Tibial nerve (tissue), 4 donors: ENCODE results near the gene ABCB9. TPM values are rescaled to one million over a fixed set of nuclear protein-coding genes. Genes with fewer than 3 reads are reported as not detected.

Experiments used
- DNase-seq, 2 donors: peaks; one replicate each; pipeline ENCODE4 v3.0.0-alpha.2; 2019; ENCODE audit warnings: low spot score in 2 of 2
- H3K27ac ChIP-seq, 4 donors: fragments of 200-600 bp; sonication (generic) in 3 of 4; one replicate each; pipeline ENCODE4 v1.5.1; 2017 to 2019; ENCODE audit warnings: mild to moderate bottlenecking in 1 of 4
- H3K27me3 ChIP-seq, 2 donors: fragments of 200-600 bp; sonication (generic) in 1 of 2; one replicate each; pipeline versions ENCODE4 v1.5.1 to v1.6.0; 2017 to 2019
- H3K36me3 ChIP-seq, 3 donors: fragments of 200-600 bp; sonication (generic); one replicate each; pipeline ENCODE4 v1.5.1; 2018 to 2019
- H3K4me1 ChIP-seq, 4 donors: fragments of 200-600 bp; sonication (generic) in 3 of 4; one replicate each; pipeline ENCODE4 v1.5.1; 2017 to 2019
- H3K4me3 ChIP-seq, 4 donors: fragments of 200-600 bp; sonication (generic) in 3 of 4; one replicate each; pipeline ENCODE4 v1.5.1; 2017 to 2019; ENCODE audit warnings: mild to moderate bottlenecking in 1 of 4, moderate library complexity in 1 of 4
- H3K9me3 ChIP-seq, 4 donors: fragments of 200-600 bp; sonication (generic) in 3 of 4; one replicate each; pipeline ENCODE4 v1.5.1; 2017 to 2019
- EP300 ChIP-seq, 2 donors: sonication (generic); formaldehyde crosslinking; IDR thresholded peaks; one replicate each; pipeline ENCODE4 v1.6.1; 2017; ENCODE audit warnings: antibody characterized with exemption in 2 of 2, mild to moderate bottlenecking in 1 of 2
- POLR2A ChIP-seq, 2 donors: fragments of 450-650 bp; IDR thresholded peaks; one replicate each; pipeline ENCODE4 v1.6.1; 2017; ENCODE audit warnings: antibody characterized with exemption in 2 of 2, mild to moderate bottlenecking in 2 of 2, moderate library complexity in 2 of 2
- WGBS, 2 donors: methylation state at CpG; one replicate each; pipeline ENCODE4 v1.1.5; 2018; 5-methylcytosine and 5-hydroxymethylcytosine counted together
- total RNA-seq, 4 donors: library from RNA; depleted of rRNA; stranded (reverse); fragments of >200 nt; gene quantifications; one replicate each; pipeline ENCODE4 v1.1.0, GENCODE V29; 2016
- TF ChIP-seq, protein P1 (sequence below), 5 experiments: fragments of 200-600 bp in 3 of 5; fragments of 450-650 bp in 2 of 5; sonication (generic) in 3 of 5; IDR thresholded peaks; one replicate each; pipeline ENCODE4 v1.5.1; 2016 to 2019; ENCODE audit warnings: antibody characterized with exemption in 5 of 5, mild to moderate bottlenecking in 3 of 5, moderate library complexity in 2 of 5

The ABCB9 gene
- total RNA-seq, 4 donors from 2014 or later, result 4.2 to 11.4 (median 6.0) TPM

DNA sequence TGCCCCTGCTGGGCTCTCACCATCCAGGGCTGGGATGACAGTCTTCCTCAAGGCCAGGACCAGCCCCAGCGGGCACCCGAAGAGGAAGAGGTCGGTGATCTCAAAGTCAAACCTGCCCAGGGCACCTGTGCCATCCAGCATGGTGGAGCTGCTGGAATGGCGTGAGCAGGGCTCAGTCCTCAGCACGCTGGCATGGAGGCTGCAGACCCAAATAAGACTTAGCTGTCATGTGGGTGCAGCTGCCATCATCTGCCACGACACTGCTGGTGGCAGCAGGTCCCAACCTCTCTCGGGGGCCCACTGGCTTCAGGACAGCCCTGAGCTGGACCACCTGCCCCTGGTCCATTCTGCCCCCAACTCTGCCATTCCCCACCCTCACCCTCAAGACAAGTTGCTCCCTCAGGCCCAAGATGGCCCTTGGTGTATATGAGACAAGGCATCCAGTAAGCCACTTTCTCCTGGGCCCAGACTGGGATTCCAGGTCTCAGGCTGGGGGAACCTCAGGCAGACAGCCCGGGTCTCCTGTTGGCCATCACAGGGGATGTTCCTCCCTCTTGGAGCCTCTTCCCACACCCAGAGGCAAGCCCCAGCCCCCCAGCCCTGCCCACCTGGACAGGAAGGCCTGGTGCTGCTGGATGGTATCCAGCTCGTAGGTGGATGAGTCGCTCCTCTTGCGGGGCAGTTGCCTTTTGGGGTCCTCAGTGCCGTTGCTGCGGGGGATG is 28.7 kb upstream of the ABCB9 start:
- WGBS, 2 donors, result 89 to 96% methylated on average over 12 to 13 of the region's 13 CpGs
- no peak overlapping the region for H3K27ac ChIP-seq
- no peaks in the 10 kb centered on the region for H3K27me3 ChIP-seq
- DNase-seq, result no peak
- no peak for TF ChIP-seq EP300 (IDR thresholded peaks at IDR 0.05)
- no peak for TF ChIP-seq POLR2A (IDR thresholded peaks at IDR 0.05)
- TF ChIP-seq, protein P1, sequence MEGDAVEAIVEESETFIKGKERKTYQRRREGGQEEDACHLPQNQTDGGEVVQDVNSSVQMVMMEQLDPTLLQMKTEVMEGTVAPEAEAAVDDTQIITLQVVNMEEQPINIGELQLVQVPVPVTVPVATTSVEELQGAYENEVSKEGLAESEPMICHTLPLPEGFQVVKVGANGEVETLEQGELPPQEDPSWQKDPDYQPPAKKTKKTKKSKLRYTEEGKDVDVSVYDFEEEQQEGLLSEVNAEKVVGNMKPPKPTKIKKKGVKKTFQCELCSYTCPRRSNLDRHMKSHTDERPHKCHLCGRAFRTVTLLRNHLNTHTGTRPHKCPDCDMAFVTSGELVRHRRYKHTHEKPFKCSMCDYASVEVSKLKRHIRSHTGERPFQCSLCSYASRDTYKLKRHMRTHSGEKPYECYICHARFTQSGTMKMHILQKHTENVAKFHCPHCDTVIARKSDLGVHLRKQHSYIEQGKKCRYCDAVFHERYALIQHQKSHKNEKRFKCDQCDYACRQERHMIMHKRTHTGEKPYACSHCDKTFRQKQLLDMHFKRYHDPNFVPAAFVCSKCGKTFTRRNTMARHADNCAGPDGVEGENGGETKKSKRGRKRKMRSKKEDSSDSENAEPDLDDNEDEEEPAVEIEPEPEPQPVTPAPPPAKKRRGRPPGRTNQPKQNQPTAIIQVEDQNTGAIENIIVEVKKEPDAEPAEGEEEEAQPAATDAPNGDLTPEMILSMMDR (IDR thresholded peaks at IDR 0.05), result no peak
- peaks cover 0 to 83% (median 0%) of the 10 kb centered on the region in 3 donors for H3K36me3 ChIP-seq
- H3K9me3 ChIP-seq, result no peaks in the 10 kb centered on the region
- peaks cover 0 to 27% (median 0%) of the 10 kb centered on the region in 4 donors for H3K4me1 ChIP-seq
- H3K4me3 ChIP-seq, result no peak overlapping the region

DNA sequence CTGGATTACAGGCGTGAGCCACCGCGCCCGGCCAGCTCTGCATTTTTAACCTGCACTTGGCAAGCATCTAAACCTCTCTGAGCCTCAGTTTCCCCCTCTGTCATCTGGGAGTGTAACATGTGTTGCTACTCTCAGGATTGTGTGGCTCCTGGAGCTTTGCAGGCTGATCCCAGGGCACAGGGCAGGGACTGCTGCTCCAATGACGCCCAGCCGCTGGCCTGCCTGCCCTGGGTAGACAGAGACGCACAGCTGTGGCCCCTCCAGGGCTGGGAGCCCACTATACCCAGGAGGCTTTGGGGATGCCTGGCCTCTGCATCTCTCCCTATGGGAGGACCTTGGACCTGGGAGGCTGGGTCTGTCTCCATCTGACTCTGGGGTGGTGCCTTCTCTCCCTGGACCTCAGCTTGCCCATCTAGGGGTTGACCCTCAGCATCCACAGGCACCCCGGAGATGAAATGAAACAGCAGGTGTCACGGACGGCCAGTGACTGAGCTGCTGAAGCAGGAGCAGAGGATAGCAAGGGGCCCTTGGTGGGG is 27.9 kb upstream of the ABCB9 start:
- Histone ChIP-seq H3K27me3 (no peaks in the 10 kb centered on the region), H3K9me3 (no peaks in the 10 kb centered on the region), H3K4me1 (peaks cover 0 to 27% (median 0%) of the 10 kb centered on the region in 4 donors), H3K27ac (no peak overlapping the region), H3K36me3 (peaks cover 0 to 83% (median 0%) of the 10 kb centered on the region in 3 donors), H3K4me3 (no peak overlapping the region)
- DNase-seq, result no peak
- TF ChIP-seq, protein P1 (IDR thresholded peaks at IDR 0.05), result no peak
- TF ChIP-seq POLR2A (IDR thresholded peaks at IDR 0.05) (no peak), EP300 (IDR thresholded peaks at IDR 0.05) (no peak)
- 92 to 94% methylated on average over 10 of the region's 10 CpGs for WGBS, 2 donors

DNA sequence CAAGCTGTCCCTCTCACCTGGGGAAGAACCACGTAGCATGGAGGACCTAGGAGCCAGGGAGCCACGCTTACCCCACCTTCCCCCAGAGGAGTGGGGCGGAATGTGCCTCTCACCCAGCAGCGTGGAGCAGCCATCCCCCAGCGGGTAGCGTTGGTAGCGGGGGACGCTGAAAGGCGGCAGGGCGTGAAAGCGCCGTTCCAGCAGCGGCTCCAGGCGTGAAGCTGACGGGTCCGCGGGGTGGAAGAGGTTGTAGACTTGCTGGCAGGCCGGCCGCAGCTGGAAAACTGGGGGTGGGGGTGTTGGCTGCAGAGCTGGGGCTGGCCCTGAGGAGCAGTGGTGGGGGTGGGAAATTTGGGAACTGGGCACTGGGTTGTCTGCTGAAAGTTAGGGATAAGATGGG is 26.1 kb upstream of the ABCB9 start:
- DNase-seq, result no peak
- Histone ChIP-seq H3K4me3 (no peak overlapping the region), H3K27ac (no peak overlapping the region), H3K36me3 (peaks cover 0 to 89% (median 0%) of the 10 kb centered on the region in 3 donors), H3K4me1 (peaks cover 0 to 23% (median 0%) of the 10 kb centered on the region in 4 donors), H3K27me3 (no peaks in the 10 kb centered on the region), H3K9me3 (no peaks in the 10 kb centered on the region)
- TF ChIP-seq, protein P1 (IDR thresholded peaks at IDR 0.05), result no peak
- TF ChIP-seq POLR2A (IDR thresholded peaks at IDR 0.05) (no peak), EP300 (IDR thresholded peaks at IDR 0.05) (no peak)
- WGBS, 2 donors, result 67 to 71% methylated on average over 19 of the region's 19 CpGs

DNA sequence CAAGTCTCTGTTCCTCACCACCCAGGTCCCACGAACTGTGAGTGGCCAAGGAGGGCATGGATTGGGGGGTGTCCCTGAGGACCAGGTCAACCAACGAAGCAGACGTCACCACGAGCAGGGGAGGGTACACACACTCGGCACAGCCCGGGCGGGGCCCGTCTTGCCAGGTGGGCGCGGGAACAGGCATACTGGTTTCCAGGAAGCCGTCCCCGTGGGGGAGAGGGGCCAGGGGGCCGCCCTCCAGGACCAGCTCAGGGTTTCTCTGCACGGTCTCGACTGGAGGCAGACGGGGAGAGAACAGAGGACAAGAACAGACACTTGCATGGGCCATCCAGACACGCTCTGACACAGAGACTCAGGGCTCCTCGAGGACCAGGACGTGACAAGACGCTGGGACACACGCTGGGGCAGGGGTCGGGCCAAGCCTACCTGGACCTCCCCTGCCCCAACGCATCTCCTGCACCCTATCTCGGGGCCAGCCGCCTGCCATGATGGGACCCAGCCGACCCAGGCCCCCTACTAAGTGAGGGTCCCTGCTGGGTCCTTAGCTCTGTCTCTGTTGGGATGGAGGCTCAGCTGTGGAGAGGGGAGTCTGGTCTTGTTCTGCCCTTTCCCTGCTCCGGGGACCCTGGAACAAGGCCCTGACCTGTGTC is 25.5 kb upstream of the ABCB9 start:
- peaks cover 0 to 89% (median 0%) of the 10 kb centered on the region in 3 donors for H3K36me3 ChIP-seq
- H3K27ac ChIP-seq, result no peak overlapping the region
- no peak for DNase-seq
- peaks cover 0 to 16% (median 0%) of the 10 kb centered on the region in 4 donors for H3K4me1 ChIP-seq
- H3K4me3 ChIP-seq, result no peak overlapping the region
- H3K9me3 ChIP-seq, result no peaks in the 10 kb centered on the region
- TF ChIP-seq, protein P1 (IDR thresholded peaks at IDR 0.05), result no peak
- TF ChIP-seq POLR2A (IDR thresholded peaks at IDR 0.05), result no peak
- TF ChIP-seq EP300 (IDR thresholded peaks at IDR 0.05), result no peak
- 78 to 81% methylated on average over 23 to 26 of the region's 27 CpGs for WGBS, 2 donors
- no peaks in the 10 kb centered on the region for H3K27me3 ChIP-seq
